NCI-H526 (cell line): ENCODE measurements around the gene MMP19.
A peak's percentile ranks its signal among the peaks of the same experiment; 100 is the strongest.
"Not testable (repeated sequence)": the region's sequence is repeated elsewhere in the genome, so short reads cannot be mapped to it uniquely, and the experiment has no call there.

Source experiments
- DNase-seq, 2 experiments: peaks; one replicate each; lab custom pipeline; 2025; lab: John Stamatoyannopoulos, UW

The MMP19 gene

DNA sequence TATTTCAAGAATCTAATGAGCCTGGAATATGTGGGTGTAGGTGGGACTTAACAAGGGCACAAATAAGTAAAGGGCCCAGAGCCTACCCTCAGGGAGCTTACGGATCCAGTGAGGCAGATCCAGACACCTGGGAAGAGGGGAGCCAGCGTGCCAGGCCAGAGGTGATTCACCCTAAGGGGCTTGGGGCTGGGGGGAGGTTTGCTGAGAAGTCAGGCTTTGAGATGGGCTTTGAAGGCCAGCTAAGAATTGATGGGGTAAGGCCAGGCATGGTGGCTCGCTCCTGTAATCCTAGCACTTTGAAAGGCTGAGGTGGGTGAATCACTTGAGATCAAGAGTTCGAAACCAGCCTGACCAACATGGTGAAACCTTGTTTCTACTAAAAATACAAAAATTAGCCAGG is 695 bp upstream of the MMP19 start:
- DNase-seq, result no peak

DNA sequence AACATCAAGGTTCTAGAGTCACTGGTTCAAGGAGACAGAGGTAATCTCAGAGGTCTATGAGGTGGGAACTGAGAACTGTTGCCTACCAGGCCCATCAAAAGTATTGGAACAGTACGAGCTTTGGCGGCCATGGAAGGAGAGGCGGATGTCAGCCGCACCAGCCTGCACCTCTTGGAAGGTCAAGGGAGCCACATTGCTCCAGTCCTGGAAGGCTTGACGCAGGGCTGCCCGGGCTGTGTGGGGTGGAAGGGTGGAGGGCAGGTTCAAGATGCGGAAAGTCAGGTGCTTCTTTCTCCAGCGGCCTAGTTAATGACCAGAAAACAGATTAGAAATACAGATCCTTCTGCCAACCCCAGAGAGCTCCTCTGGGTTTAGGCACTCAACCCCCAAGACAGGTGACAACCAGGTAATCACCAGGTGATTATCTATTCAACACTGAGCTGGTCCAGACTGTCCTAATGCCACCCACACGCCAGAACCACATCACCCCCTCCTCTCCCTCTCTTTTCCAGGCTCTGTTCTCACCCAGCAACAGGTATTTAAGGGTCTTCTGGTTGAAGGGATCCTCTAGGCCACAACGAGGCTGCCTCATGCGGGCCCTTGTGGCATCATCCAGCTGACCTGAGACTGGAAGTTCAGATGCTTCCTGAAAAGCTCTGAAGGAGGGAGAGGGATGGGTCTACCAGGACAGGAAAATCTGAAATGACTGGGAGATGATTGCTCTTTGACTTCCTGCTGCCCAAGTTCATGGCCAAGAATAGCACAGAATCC is 2.0 kb downstream of the MMP19 start:
- no peak for DNase-seq

DNA sequence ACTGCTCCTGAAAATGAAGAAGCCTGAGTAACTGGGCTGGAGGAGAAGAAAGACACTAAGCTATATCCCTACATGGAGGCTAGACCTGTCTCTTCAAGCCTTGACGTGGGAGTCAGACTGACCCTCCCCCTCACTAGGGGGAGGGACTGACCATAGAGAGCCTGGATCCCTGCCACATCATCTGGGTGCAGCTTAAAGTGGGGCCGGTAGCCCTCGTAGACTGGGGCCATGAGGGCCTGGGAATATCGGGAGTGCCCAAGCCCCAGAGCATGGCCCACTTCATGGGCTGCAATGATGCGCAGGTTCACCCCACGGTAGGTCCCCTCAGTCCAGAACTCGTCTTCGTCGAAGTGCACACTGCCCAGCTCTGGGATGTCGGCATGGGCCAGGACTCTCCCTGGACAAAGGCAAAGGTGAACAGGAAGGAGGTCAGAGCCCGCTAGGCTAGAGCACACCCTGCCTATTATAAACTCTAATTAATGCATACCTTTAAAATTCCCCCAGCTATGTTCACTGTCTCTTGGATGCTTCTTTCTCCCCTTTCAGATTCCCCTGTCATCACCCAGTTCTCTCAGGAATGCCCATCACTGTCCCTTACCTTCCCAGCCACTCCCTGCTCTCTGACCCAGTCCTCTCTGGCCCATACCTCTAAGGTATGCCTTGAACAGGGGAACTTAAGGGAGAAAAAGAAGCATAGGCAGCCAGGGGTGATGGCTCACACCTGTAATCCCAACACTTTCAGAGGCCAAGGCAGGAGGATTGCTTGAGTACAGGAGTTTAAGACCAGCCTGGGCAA is 3.2 kb downstream of the MMP19 start:
- DNase-seq, result no peak

DNA sequence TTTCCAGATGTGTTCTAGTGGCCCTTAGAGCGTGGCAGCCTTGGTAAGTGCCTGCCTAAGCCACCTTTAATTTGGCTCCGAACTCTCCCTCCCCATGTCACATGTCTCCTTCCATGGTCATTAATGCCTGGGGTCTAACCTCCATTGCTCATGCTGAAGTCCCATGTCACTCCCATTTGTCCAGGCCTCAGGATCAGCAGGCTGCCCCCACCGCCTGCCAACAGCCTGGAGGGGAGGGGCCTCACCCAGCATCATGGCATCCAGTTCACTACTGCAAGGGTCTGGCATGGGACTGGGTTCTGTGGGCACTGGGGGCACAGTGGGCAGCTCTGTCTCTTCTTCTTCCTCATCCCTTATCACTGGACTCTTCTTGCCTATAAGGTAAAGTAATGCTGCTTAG is 4.4 kb downstream of the MMP19 start:
- no peak for DNase-seq

DNA sequence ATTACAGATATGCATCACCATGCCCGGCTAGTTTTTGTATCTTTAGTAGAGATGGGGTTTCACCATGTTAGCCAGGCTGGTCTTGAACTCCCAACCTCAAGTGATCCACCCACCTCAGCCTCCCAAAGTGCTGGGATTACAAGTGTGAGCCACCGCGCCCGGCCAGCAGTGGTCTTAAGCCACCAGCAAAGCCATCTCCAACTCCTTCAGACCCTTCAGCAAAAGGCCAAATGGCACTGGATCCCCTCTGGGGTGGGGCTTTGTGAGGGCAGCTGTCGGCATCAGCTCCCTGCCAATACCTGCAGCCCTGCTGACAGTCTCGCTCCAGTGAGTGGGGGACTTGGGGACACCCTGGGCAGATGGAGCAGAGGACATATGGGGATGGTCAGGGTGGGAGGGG is 8.3 kb downstream of the MMP19 start:
- not testable (repeated sequence) for DNase-seq

DNA sequence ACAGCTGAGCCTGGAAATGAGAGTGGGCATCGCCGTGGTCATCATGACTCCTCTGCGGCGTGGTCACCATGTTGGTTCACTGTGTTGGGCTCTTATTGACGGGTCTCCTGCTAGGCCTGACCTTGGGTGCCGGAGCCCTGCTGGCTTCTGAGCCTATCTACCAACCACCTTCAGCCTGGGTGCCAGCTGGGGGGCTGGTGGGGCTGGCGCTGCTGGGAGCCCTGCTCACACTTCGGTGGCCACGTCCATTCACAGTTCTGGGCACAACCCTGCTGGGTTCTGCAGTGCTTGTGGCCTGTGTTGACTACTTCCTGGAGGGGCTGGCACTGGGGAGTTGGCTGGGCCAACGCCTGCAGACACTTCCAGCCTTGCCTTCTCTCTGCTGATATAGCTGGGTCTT is 9.7 kb downstream of the MMP19 start:
- no peak for DNase-seq

DNA sequence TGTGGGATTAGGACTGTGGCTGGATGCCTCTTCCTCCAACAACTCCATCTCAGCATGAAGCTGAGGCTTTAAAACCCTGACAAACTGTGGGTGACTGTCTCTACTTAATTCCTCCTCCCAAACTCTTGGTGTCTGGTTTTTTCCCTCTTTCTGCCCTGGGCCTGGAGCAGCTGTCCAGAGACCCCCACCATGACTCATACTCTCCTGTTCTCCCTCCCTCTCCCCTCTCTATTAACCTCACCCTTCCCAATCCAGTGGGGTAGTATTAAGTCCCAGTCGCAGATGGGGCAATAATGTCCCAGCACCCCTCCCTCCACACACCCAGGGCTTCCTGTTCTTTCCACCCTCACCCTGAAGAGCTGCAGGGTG is 11.3 kb downstream of the MMP19 start:
- DNase-seq, result no peak

DNA sequence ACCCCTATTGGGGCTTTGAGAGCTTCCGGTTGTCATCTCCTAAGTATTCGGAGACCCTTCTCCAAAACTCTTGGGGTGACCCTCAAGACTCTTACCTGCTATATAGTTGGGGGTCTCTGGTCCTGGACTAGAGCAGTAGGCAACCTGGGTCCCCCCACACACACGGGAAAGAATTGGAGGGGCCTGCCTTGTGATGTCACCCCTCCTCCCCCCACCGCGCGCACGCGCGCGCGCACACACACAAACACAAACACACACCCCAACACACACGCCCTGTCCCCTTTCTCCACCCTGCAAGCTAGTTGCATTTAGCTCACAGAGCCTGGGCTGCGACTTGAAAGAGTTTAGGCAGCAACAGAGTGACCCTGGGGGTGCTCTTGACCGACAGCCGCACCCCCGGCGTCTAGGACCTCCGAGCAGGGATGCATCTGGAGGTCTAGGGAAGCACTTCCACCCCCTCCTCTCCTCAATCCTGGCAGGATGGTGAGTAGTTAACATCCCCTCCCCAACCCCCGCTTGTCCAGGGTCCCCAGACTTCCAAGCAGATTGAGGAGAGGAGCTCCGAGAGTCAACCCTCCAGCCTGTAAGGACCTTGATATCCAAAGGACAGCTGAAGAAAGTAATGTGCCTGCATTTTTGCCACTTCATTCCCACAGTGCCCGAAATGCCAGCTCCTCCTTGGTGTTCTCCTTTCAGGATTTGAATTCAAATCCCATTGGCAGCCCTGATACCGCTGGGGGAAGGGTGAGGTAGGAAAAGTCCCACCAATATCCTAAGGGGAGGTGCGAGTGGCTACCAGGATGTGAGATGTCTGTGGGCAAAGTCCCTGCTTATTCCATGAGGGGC is 11.9 kb downstream of the MMP19 start:
- DNase-seq, result peak; percentile 46 to 77

DNA sequence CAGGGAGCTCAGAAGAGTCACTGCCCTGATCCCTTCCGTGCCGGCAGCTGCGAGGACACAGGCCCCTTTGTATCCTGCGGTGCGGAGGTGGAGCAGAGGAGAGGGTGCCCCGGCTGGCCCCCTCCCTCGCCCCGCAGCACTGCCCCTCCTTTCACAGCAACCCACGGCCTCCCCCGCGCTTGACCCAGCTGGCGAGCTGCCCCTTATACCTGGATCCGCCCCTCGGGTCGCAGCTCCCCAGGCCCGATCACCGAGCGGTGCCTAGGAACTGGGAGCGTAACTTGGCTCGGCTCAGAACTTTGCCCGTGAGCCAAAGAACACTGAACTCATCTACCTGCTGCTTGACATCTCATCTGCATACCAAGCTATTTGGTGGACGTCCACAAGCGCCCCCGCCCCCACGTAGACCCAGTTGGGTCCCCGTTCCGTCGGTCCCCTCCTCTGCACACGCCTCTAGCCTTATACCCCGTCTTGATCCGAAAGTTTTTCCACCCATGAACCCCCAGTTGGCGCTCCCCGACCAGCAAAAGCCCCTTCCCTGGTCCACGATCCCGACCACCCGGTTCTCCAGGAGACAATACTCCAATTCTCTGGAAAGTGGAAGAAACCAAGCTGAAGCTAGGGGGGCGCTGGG is 12.7 kb downstream of the MMP19 start:
- peak; percentile 46 to 77 for DNase-seq

DNA sequence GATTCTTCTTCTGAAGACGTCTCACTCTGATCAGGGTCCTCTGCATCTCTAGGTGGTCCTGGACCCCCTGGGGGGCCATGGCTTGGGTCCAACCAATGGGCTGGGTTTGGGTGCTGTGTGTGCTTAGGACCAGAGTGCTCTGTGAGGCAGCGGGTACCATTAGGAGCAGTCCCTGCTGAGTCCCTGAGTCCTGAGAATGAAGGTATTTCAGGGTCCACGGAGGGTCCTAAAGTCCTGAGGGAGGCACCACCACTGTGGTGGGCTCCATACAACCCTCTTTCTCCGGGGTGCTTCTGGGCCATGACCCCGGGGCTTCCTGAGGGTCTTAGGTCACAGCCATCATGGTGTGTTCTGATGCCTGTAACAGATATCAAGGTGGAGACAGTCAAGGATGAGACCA is 14.4 kb downstream of the MMP19 start:
- DNase-seq, result no peak

DNA sequence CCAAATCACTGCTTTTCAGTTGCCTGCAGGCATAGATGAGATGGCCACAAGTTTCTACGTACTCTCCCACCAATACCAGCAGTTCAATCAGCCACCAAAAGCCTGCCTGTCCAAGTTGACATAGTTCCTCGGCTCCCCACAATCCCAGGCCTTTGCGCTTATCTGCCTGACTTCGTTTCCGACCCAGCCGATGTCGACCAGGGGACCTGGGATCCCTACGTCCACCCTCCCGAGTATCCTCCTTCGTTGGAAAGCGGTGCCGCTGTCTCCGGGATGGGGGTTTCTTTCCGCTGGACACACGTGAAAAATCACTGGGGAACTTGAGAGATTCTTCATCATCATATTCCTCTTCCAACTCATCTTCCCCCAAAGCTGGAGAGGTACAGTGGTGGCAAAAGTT is 14.9 kb downstream of the MMP19 start:
- no peak for DNase-seq

DNA sequence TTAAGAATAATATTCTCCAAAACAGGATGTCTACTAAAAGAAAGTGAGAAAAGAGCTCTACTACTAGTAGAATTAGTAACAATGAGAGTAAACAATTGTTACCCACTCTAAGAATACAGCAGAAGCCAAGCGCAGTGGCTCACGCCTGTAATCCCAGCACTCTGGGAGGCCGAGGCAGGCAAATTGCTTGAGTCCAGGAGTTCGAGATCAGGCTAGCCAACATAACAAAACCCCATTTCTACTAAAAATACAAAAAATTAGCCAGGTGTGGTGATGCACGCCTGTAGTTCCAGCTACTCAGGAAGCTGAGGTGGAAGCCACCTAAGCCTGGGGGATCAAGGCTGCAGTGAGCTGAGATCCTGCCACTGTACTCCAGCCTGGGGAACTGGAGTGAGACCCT is 18.0 kb downstream of the MMP19 start:
- DNase-seq, result no peak

DNA sequence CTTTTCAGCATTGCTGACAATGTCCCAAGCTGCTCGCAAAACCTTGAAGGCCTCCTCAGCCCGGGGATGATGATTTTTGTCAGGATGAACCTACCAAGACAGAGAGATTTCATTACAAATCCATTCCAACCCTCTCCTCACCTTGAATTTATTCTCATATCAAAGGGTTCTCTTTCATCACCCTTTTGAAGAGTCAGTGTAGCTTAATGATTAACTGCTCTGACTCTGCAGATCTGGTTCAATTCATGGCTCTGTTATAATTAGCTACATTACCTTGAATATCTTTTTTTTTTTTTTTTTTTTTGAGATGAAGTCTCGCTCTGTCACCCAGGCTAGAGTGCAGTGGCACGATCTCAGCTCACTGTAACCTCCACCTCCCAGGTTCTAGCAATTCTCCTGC is 19.3 kb downstream of the MMP19 start:
- no peak for DNase-seq

DNA sequence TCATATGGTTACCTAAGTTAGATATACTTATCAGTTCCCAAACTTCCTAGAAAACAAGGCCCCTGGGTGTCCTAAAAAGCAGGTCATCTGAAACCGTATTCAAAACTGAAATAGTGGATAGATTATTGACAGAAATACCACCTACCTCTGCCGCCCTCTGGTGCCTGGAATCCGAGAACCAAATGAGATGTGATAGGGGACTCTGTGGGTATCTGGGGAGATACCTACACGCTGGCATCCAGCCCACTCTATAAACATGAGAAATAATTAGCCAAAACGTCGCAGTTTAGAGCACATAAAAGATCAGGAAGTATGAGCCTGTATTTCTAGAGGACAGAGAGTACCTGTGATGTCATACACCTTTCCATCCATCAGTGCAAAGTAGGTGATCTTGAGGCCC is 20.5 kb downstream of the MMP19 start:
- DNase-seq, result no peak

DNA sequence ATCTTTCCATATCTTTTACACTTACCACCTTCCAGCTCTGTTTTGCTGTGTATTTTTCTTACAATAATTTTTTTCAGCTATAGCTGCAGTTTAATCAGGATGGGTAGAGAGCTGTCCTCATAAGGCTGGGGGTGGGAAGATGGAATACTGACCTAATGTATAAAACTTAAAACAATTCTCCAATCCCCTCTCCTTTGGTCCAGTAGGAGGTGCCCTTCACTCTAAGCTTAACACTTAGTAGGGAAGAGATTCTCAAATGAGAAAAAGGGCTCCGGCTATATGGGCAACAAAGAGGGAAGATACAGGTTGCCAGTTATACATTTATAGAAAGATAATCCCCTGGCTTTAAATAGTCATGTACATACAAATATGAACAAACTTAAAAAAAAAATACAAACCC is 22.1 kb downstream of the MMP19 start:
- no peak for DNase-seq

DNA sequence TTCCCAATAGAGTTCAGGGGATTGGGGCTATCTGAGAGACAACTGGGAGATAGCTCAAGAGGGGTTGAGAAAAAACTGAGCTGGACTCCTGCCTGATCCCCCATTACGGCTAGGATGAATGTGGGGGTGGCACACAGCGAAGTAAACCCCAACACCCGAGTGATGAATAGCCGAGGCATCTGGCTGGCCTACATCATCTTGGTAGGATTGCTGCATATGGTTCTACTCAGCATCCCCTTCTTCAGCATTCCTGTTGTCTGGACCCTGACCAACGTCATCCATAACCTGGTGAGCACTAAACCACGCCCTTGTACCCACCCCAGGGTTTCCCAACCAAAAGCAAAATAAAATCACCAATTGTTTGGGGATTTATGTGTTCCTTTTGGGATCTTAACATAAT is 23.9 kb downstream of the MMP19 start:
- DNase-seq, result no peak

DNA sequence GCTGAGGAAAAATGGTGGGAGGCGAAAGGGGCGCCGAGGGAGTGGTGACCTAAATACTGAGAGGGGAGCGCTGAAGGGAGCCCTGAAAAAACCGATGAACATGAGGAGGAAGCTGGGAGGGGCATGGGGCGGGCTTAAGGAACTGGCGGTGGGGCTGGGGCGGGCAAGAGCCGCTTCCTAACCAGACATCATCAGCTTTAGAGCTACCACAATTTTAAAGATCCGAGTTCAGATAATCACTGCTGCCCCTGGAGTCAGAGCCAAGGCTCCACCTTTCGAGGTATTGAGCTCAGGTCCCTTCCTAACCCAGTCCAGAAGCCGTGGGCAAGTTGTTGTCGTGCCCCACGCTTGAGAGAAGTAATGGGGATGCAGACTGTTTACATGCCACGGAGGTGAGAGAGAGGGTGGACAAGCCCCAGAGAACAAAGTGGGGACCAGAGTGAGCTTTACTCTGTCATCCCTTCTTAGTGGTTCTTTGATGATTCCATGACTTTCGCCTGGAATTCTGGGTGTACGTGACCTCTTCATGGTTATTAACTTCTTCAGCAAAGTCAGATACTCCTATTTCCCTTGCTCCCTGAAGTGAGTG is 24.5 kb downstream of the MMP19 start:
- DNase-seq, result no peak

DNA sequence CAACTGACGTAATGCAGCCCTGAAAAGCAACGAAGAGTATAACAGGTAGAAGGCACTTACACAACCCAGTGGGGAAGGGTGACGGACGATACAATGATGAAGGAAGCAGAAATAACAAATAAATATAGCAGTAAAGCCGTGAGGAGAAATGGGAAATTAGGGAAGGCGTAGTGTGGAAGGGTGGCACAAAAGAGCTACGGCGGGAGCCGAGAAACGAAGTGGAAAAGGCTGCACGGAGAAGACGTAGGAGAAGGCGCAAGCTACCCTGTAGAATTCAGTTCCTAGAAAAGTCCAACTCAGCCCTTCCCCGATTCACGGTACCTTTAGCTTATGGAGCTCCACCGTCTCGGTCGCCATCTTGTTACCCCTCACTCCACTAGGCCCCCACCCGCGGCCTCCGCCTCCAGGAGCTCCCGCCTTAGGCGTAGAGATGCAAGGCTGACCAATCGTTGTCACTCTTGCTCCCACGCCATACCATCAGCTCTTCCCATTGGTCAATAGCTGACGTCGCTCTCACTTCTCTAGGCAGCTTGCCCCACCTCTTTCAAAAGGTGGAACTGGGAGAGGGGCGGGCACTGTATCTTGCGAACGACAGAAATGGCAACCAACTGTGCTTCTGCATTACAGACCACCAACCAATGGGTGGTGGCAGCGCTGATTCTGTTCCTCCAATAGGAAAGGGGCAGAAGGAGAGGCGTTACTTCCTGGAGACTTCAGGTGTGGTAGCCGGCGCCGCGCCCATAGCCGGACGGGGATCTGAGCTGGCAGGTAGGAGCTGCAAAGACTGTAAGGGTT is 25.2 kb downstream of the MMP19 start, which contains the start of the genes ORMDL2 and SARNP:
TSS of gene ORMDL2 (plus strand) at position 697 of the 795 bp plus-strand sequence. CDS start 959 bp downstream, outside the sequence.
TSS of gene SARNP (minus strand) at position 380 of the 795 bp plus-strand sequence. CDS start at position 357, 23 bp downstream.
- DNase-seq, result peak; percentile 99 to 100

DNA sequence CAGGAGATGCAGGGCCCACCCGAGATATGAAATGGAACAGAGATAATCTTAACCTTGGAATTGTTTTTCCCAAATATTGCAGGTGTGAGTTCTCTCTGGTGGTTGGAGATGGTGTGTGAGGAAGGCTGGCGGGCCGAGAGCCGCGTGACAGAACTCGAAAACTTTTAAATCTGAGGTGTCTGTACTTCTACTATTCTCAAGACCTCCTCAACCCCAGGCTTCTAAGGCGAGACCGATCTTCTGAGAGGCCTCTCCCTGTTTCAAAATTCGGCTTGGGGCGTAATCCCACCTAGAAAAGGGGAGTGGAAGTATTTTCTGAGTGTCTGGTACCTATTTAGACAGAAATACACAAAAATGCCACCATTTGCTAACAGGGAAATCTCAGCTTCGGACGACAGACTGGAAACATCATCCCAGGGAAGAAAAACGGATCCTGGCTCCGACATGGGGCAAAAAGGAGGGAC is 25.8 kb downstream of the MMP19 start:
- peak in 1 of 2 experiments; percentile 28 for DNase-seq

DNA sequence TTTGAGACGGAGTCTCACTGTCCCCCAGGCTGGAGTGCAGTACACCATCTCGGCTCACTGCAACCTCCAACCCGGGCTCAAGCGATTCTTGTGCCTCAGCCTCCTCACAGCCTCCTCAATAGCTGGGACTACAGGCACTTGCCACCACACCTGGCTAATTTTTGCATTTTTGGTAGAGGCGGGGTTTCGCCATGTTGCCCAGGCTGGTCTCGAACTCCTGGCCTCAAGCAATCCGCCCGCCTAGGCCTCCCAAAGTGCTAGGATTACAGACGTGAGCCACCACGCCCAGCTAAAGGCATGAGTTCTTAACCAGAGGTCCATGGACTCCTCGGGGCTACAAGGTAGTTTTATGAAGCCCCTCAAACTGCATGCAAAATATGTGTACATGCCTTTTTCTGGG is 27.3 kb downstream of the MMP19 start:
- DNase-seq, result no peak

DNA sequence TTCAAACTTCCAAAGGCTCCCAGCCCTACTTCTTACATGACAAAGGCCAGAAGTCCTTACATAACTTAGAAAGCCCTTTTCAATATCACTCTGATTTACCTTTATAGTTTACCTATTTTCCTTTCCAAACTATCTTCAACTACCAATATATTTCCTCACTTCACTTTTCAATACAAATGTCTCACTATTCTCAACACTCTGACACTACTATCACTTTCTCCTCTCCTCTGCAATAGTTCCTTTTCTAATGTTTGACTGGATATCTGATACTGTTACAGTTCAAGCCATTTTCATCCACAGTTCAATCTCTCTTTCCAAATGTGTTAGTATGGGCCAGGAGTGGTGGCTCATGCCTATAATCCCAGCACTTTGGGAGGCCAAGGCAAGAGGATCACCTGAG is 28.5 kb downstream of the MMP19 start:
- no peak for DNase-seq
